Right atrium auricular region (tissue), 2 donors: ENCODE data around the gene DCTN4. TPM values are rescaled to one million over a fixed set of nuclear protein-coding genes. Genes with fewer than 3 reads are reported as not detected.

Experiments used
- DNase-seq: peaks from one replicate; pipeline ENCODE4 v3.0.0-alpha.2; 2019; ENCODE audit warnings: low spot score
- H3K27ac ChIP-seq, 2 donors: fragments of 200-600 bp; sonication (generic); 1 replicate in 1 of 2; 2 replicates in 1 of 2; pipeline ENCODE4 v1.5.1; 2016 to 2019
- H3K27me3 ChIP-seq, 2 donors: fragments of 200-600 bp; sonication (generic); one replicate each; pipeline versions ENCODE4 v1.5.1 to v1.6.0; 2017 to 2019
- H3K36me3 ChIP-seq: fragments of 200-600 bp; sonication (generic); one replicate; pipeline ENCODE4 v1.5.1; 2016
- H3K4me1 ChIP-seq, 2 donors: fragments of 200-600 bp; sonication (generic); one replicate each; pipeline versions ENCODE4 v1.5.1 to v1.6.0; 2017 to 2019
- H3K4me3 ChIP-seq, 2 donors: fragments of 200-600 bp; sonication (generic); 1 replicate in 1 of 2; 2 replicates in 1 of 2; pipeline ENCODE4 v1.5.1; 2017 to 2019; ENCODE audit warnings: mild to moderate bottlenecking in 1 of 2, moderate library complexity in 1 of 2
- H3K9me3 ChIP-seq, 2 donors: fragments of 200-600 bp; sonication (generic); one replicate each; pipeline ENCODE4 v1.5.1; 2019
- CTCF ChIP-seq, 2 donors: fragments of 200-600 bp; sonication (generic); IDR thresholded peaks; one replicate each; pipeline ENCODE4 v1.5.1; 2019; ENCODE audit warnings: antibody characterized with exemption in 2 of 2
- total RNA-seq, 2 donors: library from RNA; depleted of rRNA; stranded (reverse); fragments of >200 nt; gene quantifications; one replicate each; pipeline ENCODE4 v1.1.0, GENCODE V29; 2016

DCTN4 gene
- total RNA-seq, 2 donors from 2014 or later, result 34.6 to 40.0 TPM

GRCh38 chr5:150765011-150765798, 6.4 kb upstream of the DCTN4 start:
- TF ChIP-seq CTCF (IDR thresholded peaks at IDR 0.05), result no peak
- no peak for DNase-seq
- Histone ChIP-seq H3K4me3 (no peak overlapping the region), H3K27me3 (no peaks in the 10 kb centered on the region), H3K27ac (peak overlapping the region in 1 of 2 donors; percentile 7), H3K9me3 (no peaks in the 10 kb centered on the region), H3K4me1 (peaks cover 0 to 7% of the 10 kb centered on the region in 2 donors), H3K36me3 (no peaks in the 10 kb centered on the region)

- DNase-seq, result no peak
- H3K36me3 ChIP-seq, result no peaks in the 10 kb centered on the region
- no peak for TF ChIP-seq CTCF (IDR thresholded peaks at IDR 0.05)
- peaks cover 0 to 7% of the 10 kb centered on the region in 2 donors for H3K4me1 ChIP-seq
- peak overlapping the region; percentile 7 to 73 for H3K27ac ChIP-seq
- no peaks in the 10 kb centered on the region for H3K27me3 ChIP-seq
- no peaks in the 10 kb centered on the region for H3K9me3 ChIP-seq
- H3K4me3 ChIP-seq, result no peak overlapping the region
These were observed 5.7 kb upstream of the DCTN4 start for GRCh38 chr5:150764530-150764929.

- Histone ChIP-seq H3K4me1 (peaks cover 0 to 12% of the 10 kb centered on the region in 2 donors), H3K36me3 (no peaks in the 10 kb centered on the region), H3K9me3 (no peaks in the 10 kb centered on the region), H3K4me3 (no peak overlapping the region), H3K27me3 (no peaks in the 10 kb centered on the region), H3K27ac (peak overlapping the region; percentile 60 to 73)
- no peak for TF ChIP-seq CTCF (IDR thresholded peaks at IDR 0.05)
- peak; percentile 91 for DNase-seq
These were observed 4.4 kb upstream of the DCTN4 start for GRCh38 chr5:150763023-150763769.

GRCh38 chr5:150762211-150762610, 3.4 kb upstream of the DCTN4 start:
- Histone ChIP-seq H3K36me3 (no peaks in the 10 kb centered on the region), H3K27ac (peak overlapping the region; percentile 60 to 73), H3K4me3 (no peak overlapping the region), H3K4me1 (peaks cover 0 to 20% of the 10 kb centered on the region in 2 donors), H3K9me3 (no peaks in the 10 kb centered on the region), H3K27me3 (no peaks in the 10 kb centered on the region)
- TF ChIP-seq CTCF (IDR thresholded peaks at IDR 0.05), result no peak
- DNase-seq, result peak; percentile 78

GRCh38 chr5:150759334-150759583, 442 bp upstream of the DCTN4 start:
- no peaks in the 10 kb centered on the region for H3K9me3 ChIP-seq
- H3K27ac ChIP-seq, result peak overlapping the region; percentile 95 to 96
- TF ChIP-seq CTCF (IDR thresholded peaks at IDR 0.05), result no peak
- no peaks in the 10 kb centered on the region for H3K27me3 ChIP-seq
- DNase-seq, result no peak
- peaks cover 0 to 33% of the 10 kb centered on the region in 2 donors for H3K4me1 ChIP-seq
- peaks cover 8% of the 10 kb centered on the region for H3K36me3 ChIP-seq
- H3K4me3 ChIP-seq, result peak overlapping the region; percentile 58 to 62
